IMR-90 (cell line): ENCODE results near the gene UBD. TPM values are rescaled to one million over a fixed set of nuclear protein-coding genes. Genes with fewer than 3 reads are reported as not detected.

Source experiments
- ATAC-seq: fragments of 200-7000 bp; cut with Tn5 transposase; 2 replicates; pipeline ENCODE4 v1.9.1; 2020; ENCODE audit warnings: low read depth, mild to moderate bottlenecking, moderate library complexity
- BruUV-seq: library from RNA; stranded (reverse); fragments of 400-500 nt; replicated peaks from 2 replicates; lab custom pipeline; 2021; lab: Mats Ljungman, UMichigan
- CTCF ChIA-PET: fragments of 300-600 bp; formaldehyde crosslinking; extraction: SDS; loops from one replicate; lab custom pipeline; 2021; ENCODE audit warnings: antibody characterized with exemption; lab: Yijun Ruan, JAX
- POLR2A ChIA-PET: fragments of 300-600 bp; sonication (Branson Sonifier 250); formaldehyde crosslinking; loops from one replicate; lab custom pipeline; 2022; ENCODE audit warnings: antibody characterized with exemption; ENCODE audit not compliant: unreplicated experiment; lab: Charles Lee
- DNase-seq: peaks from one replicate; pipeline ENCODE4 v3.0.0; 2013
- H2AFZ ChIP-seq: replicated peaks from 2 replicates; pipeline ENCODE3; 2013; ENCODE audit warnings: low read length, mild to moderate bottlenecking; ENCODE audit not compliant: poor library complexity
- H2AK5ac ChIP-seq: 2 replicates; pipeline ENCODE4 v1.6.1; 2013; ENCODE audit warnings: low read depth, low read length, inconsistent platforms
- H2AK9ac ChIP-seq: replicated peaks from 2 replicates; pipeline ENCODE3; 2013; ENCODE audit warnings: mild to moderate bottlenecking, low read depth, low read length, moderate library complexity; ENCODE audit not compliant: poor library complexity
- H2BK120ac ChIP-seq: 2 replicates; pipeline ENCODE4 v1.6.1; 2013; ENCODE audit warnings: low read depth, low read length, inconsistent platforms
- H2BK15ac ChIP-seq: 3 replicates; pipeline ENCODE4 v1.6.1; 2013; ENCODE audit warnings: low read depth, low read length, inconsistent platforms
- H2BK20ac ChIP-seq: 2 replicates; pipeline ENCODE4 v1.6.1; 2013; ENCODE audit warnings: low read depth, mild to moderate bottlenecking, inconsistent platforms, low read length, moderate library complexity
- H2BK5ac ChIP-seq: 2 replicates; pipeline ENCODE4 v1.6.1; 2013; ENCODE audit warnings: mild to moderate bottlenecking, low read depth, low read length, inconsistent platforms; ENCODE audit not compliant: poor library complexity, severe bottlenecking
- H3K14ac ChIP-seq: replicated peaks from 2 replicates; pipeline ENCODE4 v1.6.1; 2013; ENCODE audit warnings: low read depth, low read length, inconsistent platforms
- H3K18ac ChIP-seq: 2 replicates; pipeline ENCODE4 v1.6.1; 2013; ENCODE audit warnings: low read depth, low read length, control low read depth
- H3K23ac ChIP-seq: 2 replicates; pipeline ENCODE4 v1.6.1; 2013; ENCODE audit warnings: low read depth, low read length, inconsistent platforms
- H3K27ac ChIP-seq: 2 replicates; pipeline ENCODE4 v1.5.1; 2013; ENCODE audit warnings: mild to moderate bottlenecking, control low read depth, low read length; ENCODE audit not compliant: insufficient read depth
- H3K27me3 ChIP-seq: 2 replicates; pipeline ENCODE4 v1.6.1; 2013; ENCODE audit warnings: low read length; ENCODE audit not compliant: control insufficient read depth, insufficient read depth
- H3K36me3 ChIP-seq: 2 replicates; pipeline ENCODE4 v1.6.1; 2013; ENCODE audit warnings: low read length, mixed read lengths; ENCODE audit not compliant: control insufficient read depth, insufficient read depth
- H3K4ac ChIP-seq: 2 replicates; pipeline ENCODE4 v1.6.1; 2013; ENCODE audit warnings: low read depth, low read length, inconsistent platforms
- H3K4me1 ChIP-seq: 2 replicates; pipeline ENCODE4 v1.6.1; 2013; ENCODE audit warnings: low read length, mixed read lengths; ENCODE audit not compliant: control insufficient read depth, insufficient read depth
- H3K4me2 ChIP-seq: 2 replicates; pipeline ENCODE4 v1.6.1; 2013; ENCODE audit warnings: low read depth, mild to moderate bottlenecking, control low read depth, low read length, moderate library complexity
- H3K4me3 ChIP-seq: 2 replicates; pipeline ENCODE4 v1.5.1; 2013; ENCODE audit warnings: low read depth, mild to moderate bottlenecking, control low read depth, low read length, moderate library complexity; ENCODE audit not compliant: insufficient read depth
- H3K56ac ChIP-seq: 2 replicates; pipeline ENCODE4 v1.6.1; 2013; ENCODE audit warnings: low read length, inconsistent platforms; ENCODE audit not compliant: insufficient read depth; ENCODE audit errors: extremely low read depth
- H3K79me1 ChIP-seq, 2 experiments: 2 replicates each; pipeline ENCODE4 v1.6.1; 2013; ENCODE audit warnings: low read length in 2 of 2, inconsistent platforms in 1 of 2, low read depth in 1 of 2
- H3K9ac ChIP-seq: 2 replicates; pipeline ENCODE4 v1.6.1; 2013; ENCODE audit warnings: low read depth, low read length, control low read depth
- H3K9me1 ChIP-seq: 2 replicates; pipeline ENCODE4 v1.6.1; 2013; ENCODE audit warnings: low read length, inconsistent platforms; ENCODE audit not compliant: insufficient read depth
- H3K9me3 ChIP-seq: 2 replicates; pipeline ENCODE4 v1.6.1; 2013; ENCODE audit warnings: low read length; ENCODE audit not compliant: control insufficient read depth, insufficient read depth
- H4K20me1 ChIP-seq: 2 replicates; pipeline ENCODE4 v1.6.1; 2013; ENCODE audit warnings: low read length, inconsistent platforms; ENCODE audit not compliant: insufficient read depth
- H4K5ac ChIP-seq: 2 replicates; pipeline ENCODE4 v1.6.1; 2013; ENCODE audit warnings: mild to moderate bottlenecking, low read depth, low read length, control low read depth
- H4K8ac ChIP-seq, 2 experiments: 2 replicates each; pipeline ENCODE4 v1.6.1; 2013; ENCODE audit warnings: low read depth in 2 of 2, low read length in 2 of 2, control low read depth in 1 of 2, inconsistent platforms in 1 of 2
- H4K91ac ChIP-seq: 2 replicates; pipeline ENCODE4 v1.6.1; 2013; ENCODE audit warnings: low read depth, low read length, inconsistent platforms; ENCODE audit not compliant: insufficient read depth
- BHLHE40 ChIP-seq: fragments of 150-350 bp; IDR thresholded peaks from 2 replicates; pipeline ENCODE4 v1.6.1; 2016; ENCODE audit warnings: mild to moderate bottlenecking, low read depth, low read length
- CEBPB ChIP-seq: IDR thresholded peaks from 2 replicates; pipeline ENCODE4 v1.6.1; 2012; ENCODE audit warnings: low read depth, low read length, improper control_type of control experiment
- CHD1 ChIP-seq: IDR thresholded peaks from 2 replicates; pipeline ENCODE4 v1.6.1; 2012; ENCODE audit warnings: low read depth, low read length, improper control_type of control experiment
- CTCF ChIP-seq: conservative IDR thresholded peaks from 2 replicates; pipeline ENCODE4 v1.5.1; 2012; ENCODE audit warnings: mild to moderate bottlenecking, low read depth, low read length, improper control_type of control experiment
- MAZ ChIP-seq: IDR thresholded peaks from 2 replicates; pipeline ENCODE4 v1.6.1; 2012; ENCODE audit warnings: low read depth, mild to moderate bottlenecking, low read length, improper control_type of control experiment, moderate library complexity, borderline replicate concordance
- MXI1 ChIP-seq: IDR thresholded peaks from 2 replicates; pipeline ENCODE4 v1.6.1; 2012; ENCODE audit warnings: low read depth, mild to moderate bottlenecking, low read length, moderate library complexity, borderline replicate concordance
- POLR2A ChIP-seq: IDR thresholded peaks from 2 replicates; pipeline ENCODE4 v1.6.1; 2012; ENCODE audit warnings: mild to moderate bottlenecking, low read depth, low read length
- RAD21 ChIP-seq: IDR thresholded peaks from 2 replicates; pipeline ENCODE4 v1.6.1; 2012; ENCODE audit warnings: low read length, improper control_type of control experiment
- RCOR1 ChIP-seq: IDR thresholded peaks from 2 replicates; pipeline ENCODE4 v1.6.1; 2012; ENCODE audit warnings: mild to moderate bottlenecking, low read length, improper control_type of control experiment; ENCODE audit not compliant: insufficient replicate concordance
- USF2 ChIP-seq: fragments of 150-350 bp; IDR thresholded peaks from 2 replicates; pipeline ENCODE4 v1.6.1; 2017; ENCODE audit warnings: mild to moderate bottlenecking, antibody characterized with exemption, low read length, low read depth
- dilution Hi-C: fragments of 300-500 bp; cut with HindIII; formaldehyde crosslinking; loops from one replicate; pipeline ENCODE4 v1.14.3; 2018; ENCODE audit warnings: low sequenced_read_pairs; ENCODE audit not compliant: unreplicated experiment
- in situ Hi-C: fragments of 300-500 bp; cut with MboI; formaldehyde crosslinking; loops from 3 replicates; pipeline ENCODE4 v1.14.3; 2019; ENCODE audit warnings: low sequenced_read_pairs, inconsistent platforms, mixed read lengths
- intact Hi-C: fragments of 100-400 bp; cut with micrococcal nuclease; formaldehyde crosslinking; loops from 2 replicates; pipeline ENCODE4 v1.10.0; 2022
- polyA plus RNA-seq, 3 experiments: library from polyadenylated mRNA; depleted of rRNA; stranded (reverse); fragments of >200 nt; gene quantifications; 2 replicates each; pipeline ENCODE4 v1.2.3, GENCODE V29; 2012; ENCODE audit warnings: low replicate concordance in 1 of 3
- total RNA-seq: library from RNA; depleted of rRNA; stranded (reverse); fragments of >200 nt; gene quantifications from 2 replicates; pipeline ENCODE4 v1.2.3, GENCODE V29; 2012
- TF ChIP-seq, protein P1 (sequence below): fragments of 150-350 bp; IDR thresholded peaks from 2 replicates; pipeline ENCODE4 v1.6.1; 2016; ENCODE audit warnings: low read depth, mild to moderate bottlenecking, low read length, moderate library complexity, borderline replicate concordance

UBD gene
- total and polyA plus RNA-seq, 2 of the 4 experiments (the other 2 are of a cell fraction) = not detected

- intact Hi-C loops = no loop called here
- Histone ChIP-seq H3K79me1 (no peaks in the 10 kb centered on the region), H3K4me2 (no peak overlapping the region), H3K9ac (no peak overlapping the region), H2AK9ac (no peak overlapping the region), H4K91ac (no peak overlapping the region), H2AFZ (no peak overlapping the region), H4K8ac (no peak overlapping the region), H2BK120ac (no peak overlapping the region), H3K9me3 (no peaks in the 10 kb centered on the region), H3K14ac (no peak overlapping the region), H4K5ac (no peak overlapping the region), H3K23ac (no peak overlapping the region), H3K18ac (no peak overlapping the region), H3K36me3 (no peaks in the 10 kb centered on the region), H3K9me1 (no peaks in the 10 kb centered on the region), H4K20me1 (no peaks in the 10 kb centered on the region), H3K4me3 (no peak overlapping the region), H2BK5ac (no peak overlapping the region), H3K27me3 (peaks cover 15% of the 10 kb centered on the region), H2AK5ac (no peak overlapping the region), H3K27ac (no peak overlapping the region), H3K4me1 (peaks cover 2% of the 10 kb centered on the region; the same call in 1 of the 2 replicates), H2BK15ac (no peak overlapping the region), H3K4ac (no peak overlapping the region), H3K56ac (no peak overlapping the region), H2BK20ac (no peak overlapping the region)
- POLR2A ChIA-PET = no interaction called here
- dilution Hi-C loops = no loop called here
- DNase-seq (no peak), ATAC-seq (no peak)
- no TSS peak for BruUV-seq
- TF ChIP-seq POLR2A (no peak), USF2 (no peak), BHLHE40 (no peak), MXI1 (no peak), RCOR1 (no peak), CHD1 (no peak), RAD21 (no peak), CTCF (no peak), CEBPB (no peak), MAZ (no peak)
- TF ChIP-seq, protein P1, sequence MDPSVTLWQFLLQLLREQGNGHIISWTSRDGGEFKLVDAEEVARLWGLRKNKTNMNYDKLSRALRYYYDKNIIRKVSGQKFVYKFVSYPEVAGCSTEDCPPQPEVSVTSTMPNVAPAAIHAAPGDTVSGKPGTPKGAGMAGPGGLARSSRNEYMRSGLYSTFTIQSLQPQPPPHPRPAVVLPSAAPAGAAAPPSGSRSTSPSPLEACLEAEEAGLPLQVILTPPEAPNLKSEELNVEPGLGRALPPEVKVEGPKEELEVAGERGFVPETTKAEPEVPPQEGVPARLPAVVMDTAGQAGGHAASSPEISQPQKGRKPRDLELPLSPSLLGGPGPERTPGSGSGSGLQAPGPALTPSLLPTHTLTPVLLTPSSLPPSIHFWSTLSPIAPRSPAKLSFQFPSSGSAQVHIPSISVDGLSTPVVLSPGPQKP = no peak
- CTCF ChIA-PET = no interaction called here
- in situ Hi-C loops = no loop called here
These were observed 2.2 kb downstream of the UBD start for GRCh38 chr6:29557320-29557719.
